HG02981 (cell line): ENCODE data around the gene SLC22A12.
"Not testable (repeated sequence)": the region's sequence is repeated elsewhere in the genome, so short reads cannot be mapped to it uniquely, and the experiment has no call there.

Experiments
- ATAC-seq: cut with Tn5 transposase; IDR thresholded peaks from one replicate; pipeline ENCODE4 v1.9.1; 2021; ENCODE audit warnings: mild to moderate bottlenecking, moderate library complexity; ENCODE audit not compliant: unreplicated experiment

The SLC22A12 gene

GRCh38 chr11:64590763-64591221 lies at the start of gene SLC22A12:
Gene SLC22A12, plus strand, starts transcription at chr11:64591220. Its CDS starts 337 bp downstream, at chr11:64591557.
- no peak for ATAC-seq

GRCh38 chr11:64542172-64543125 lies 48.6 kb upstream of the SLC22A12 start:
- no peak for ATAC-seq

GRCh38 chr11:64543818-64544217 lies 47.2 kb upstream of the SLC22A12 start:
- no peak for ATAC-seq

GRCh38 chr11:64544616-64545296 lies 46.3 kb upstream of the SLC22A12 start:
- ATAC-seq: no peak

GRCh38 chr11:64545619-64546018 lies 45.4 kb upstream of the SLC22A12 start:
- no peak for ATAC-seq

- ATAC-seq: no peak
These were observed 44.8 kb upstream of the SLC22A12 start for GRCh38 chr11:64546176-64546575.

- no peak for ATAC-seq
These were observed 44.4 kb upstream of the SLC22A12 start for GRCh38 chr11:64546600-64546999.

GRCh38 chr11:64549969-64550368 lies 41.1 kb upstream of the SLC22A12 start:
- no peak for ATAC-seq

GRCh38 chr11:64553554-64554201 lies 37.3 kb upstream of the SLC22A12 start:
- no peak for ATAC-seq

- ATAC-seq: no peak
These were observed 34.8 kb upstream of the SLC22A12 start for GRCh38 chr11:64556044-64556720.

- no peak for ATAC-seq
These were observed 34.2 kb upstream of the SLC22A12 start for GRCh38 chr11:64556721-64557250.

GRCh38 chr11:64558065-64558745 lies 32.8 kb upstream of the SLC22A12 start:
- no peak for ATAC-seq

GRCh38 chr11:64558869-64559268 lies 32.2 kb upstream of the SLC22A12 start:
- no peak for ATAC-seq

GRCh38 chr11:64559351-64560138 lies 31.5 kb upstream of the SLC22A12 start:
- no peak for ATAC-seq

- no peak for ATAC-seq
These were observed 30.8 kb upstream of the SLC22A12 start for GRCh38 chr11:64560139-64560771.

GRCh38 chr11:64560941-64561340 lies 30.1 kb upstream of the SLC22A12 start:
- ATAC-seq: no peak

GRCh38 chr11:64561429-64561828 lies 29.6 kb upstream of the SLC22A12 start:
- ATAC-seq: not testable (repeated sequence)

GRCh38 chr11:64561984-64562722 lies 28.9 kb upstream of the SLC22A12 start:
- no peak for ATAC-seq
